DMS53 treated with DMSO at 0.1 percent for 48 hours (cell line): ENCODE results near the gene SFT2D2.

Experiments
- DNase-seq: peaks from one replicate; lab custom pipeline; 2025; ENCODE audit not compliant: unreplicated experiment; lab: John Stamatoyannopoulos, UW

SFT2D2 gene

GRCh38 chr1:168301664-168302320 lies 76.0 kb downstream of the SFT2D2 start:
- no peak for DNase-seq
